Caco-2 (cell line): ENCODE results near the gene PLLP. TPM values are rescaled to one million over a fixed set of nuclear protein-coding genes. Genes with fewer than 3 reads are reported as not detected.
"Not testable (repeated sequence)": the region's sequence is repeated elsewhere in the genome, so short reads cannot be mapped to it uniquely, and the experiment has no call there.

Experiments
- BruUV-seq: library from RNA; stranded (reverse); fragments of 400-500 nt; replicated peaks from 2 replicates; lab custom pipeline; 2021; lab: Mats Ljungman, UMichigan
- CTCF ChIA-PET: fragments of 300-600 bp; sonication (Branson Sonifier 250); formaldehyde crosslinking; loops from one replicate; lab custom pipeline; 2022; ENCODE audit warnings: antibody characterized with exemption; lab: Charles Lee
- POLR2A ChIA-PET: fragments of 300-600 bp; sonication (Branson Sonifier 250); formaldehyde crosslinking; loops from one replicate; lab custom pipeline; 2022; ENCODE audit warnings: antibody characterized with exemption; lab: Charles Lee
- DNase-seq, 2 experiments: peaks; one replicate each; pipeline versions ENCODE4 v3.0.0 to v3.0.0-alpha.2; 2020 to 2022
- H3K27me3 ChIP-seq: replicated peaks from 2 replicates; pipeline ENCODE4 v1.6.0; 2011; ENCODE audit warnings: low read length; ENCODE audit not compliant: control insufficient read depth, insufficient read depth
- H3K36me3 ChIP-seq: 2 replicates; pipeline ENCODE4 v1.5.1; 2011; ENCODE audit warnings: low read length; ENCODE audit not compliant: control insufficient read depth, insufficient read depth
- H3K4me1 ChIP-seq: fragments of 250-450 bp; sonication (Bioruptor Pico); 2 replicates; pipeline ENCODE4 v1.5.1; 2020; ENCODE audit warnings: mild to moderate bottlenecking
- H3K4me3 ChIP-seq: 2 replicates; pipeline ENCODE4 v1.5.1; 2011; ENCODE audit warnings: low read depth, mild to moderate bottlenecking, control low read depth, low read length
- H3K9me3 ChIP-seq: fragments of 250-450 bp; sonication (Bioruptor Pico); 2 replicates; pipeline ENCODE4 v1.5.1; 2020; ENCODE audit warnings: mild to moderate bottlenecking, moderate library complexity
- H3K27ac Mint-ChIP-seq: one replicate; pipeline ENCODE4 v1.8.0; 2022; ENCODE audit warnings: mixed read lengths; ENCODE audit not compliant: unreplicated experiment
- H3K27me3 Mint-ChIP-seq: one replicate; pipeline ENCODE4 v1.8.0; 2022; ENCODE audit warnings: mixed read lengths; ENCODE audit not compliant: insufficient read depth, unreplicated experiment
- H3K36me3 Mint-ChIP-seq: one replicate; pipeline ENCODE4 v1.8.0; 2022; ENCODE audit warnings: mild to moderate bottlenecking, mixed read lengths; ENCODE audit not compliant: insufficient read depth, unreplicated experiment
- H3K4me1 Mint-ChIP-seq: one replicate; pipeline ENCODE4 v1.8.0; 2022; ENCODE audit warnings: low read depth, mixed read lengths; ENCODE audit not compliant: unreplicated experiment
- H3K4me3 Mint-ChIP-seq: one replicate; pipeline ENCODE4 v1.8.0; 2022; ENCODE audit warnings: mild to moderate bottlenecking, moderate library complexity, mixed read lengths; ENCODE audit not compliant: unreplicated experiment
- H3K9me3 Mint-ChIP-seq: one replicate; pipeline ENCODE4 v1.8.0; 2022; ENCODE audit warnings: mixed read lengths; ENCODE audit not compliant: unreplicated experiment
- intact Hi-C: fragments of 100-400 bp; cut with micrococcal nuclease; formaldehyde crosslinking; loops from one replicate; pipeline ENCODE4 v1.10.0; 2022; ENCODE audit not compliant: unreplicated experiment
- total RNA-seq: library from RNA; stranded (reverse); gene quantifications from 2 replicates; pipeline ENCODE4 v1.2.3, GENCODE V29; 2022
- TF ChIP-seq, protein P1 (sequence below), 2 experiments: fragments of 200-600 bp in 1 of 2; IDR thresholded peaks; 1 replicate in 1 of 2; 2 replicates in 1 of 2; pipeline versions ENCODE4 v1.5.1 to v1.8.0; 2011 to 2022; ENCODE audit warnings: antibody characterized with exemption in 1 of 2, control low read depth in 1 of 2, inconsistent platforms in 1 of 2, low read depth in 1 of 2, low read length in 1 of 2, mild to moderate bottlenecking in 1 of 2, moderate library complexity in 1 of 2; ENCODE audit not compliant: insufficient read depth in 1 of 2, severe bottlenecking in 1 of 2, unreplicated experiment in 1 of 2

Gene PLLP
- total RNA-seq, 1 experiment from 2014 or later, result 53.0 TPM

- Mint-ChIP-seq H3K36me3 (peaks cover 18% of the 10 kb centered on the region), H3K4me1 (peaks cover 37% of the 10 kb centered on the region), H3K27ac (no peak overlapping the region), H3K27me3 (no peaks in the 10 kb centered on the region), H3K9me3 (no peaks in the 10 kb centered on the region), H3K4me3 (no peak overlapping the region)
- Histone ChIP-seq H3K27me3 (no peaks in the 10 kb centered on the region), H3K4me3 (no peak overlapping the region), H3K36me3 (no peaks in the 10 kb centered on the region; the same call in 1 of the 2 replicates), H3K9me3 (no peaks in the 10 kb centered on the region), H3K4me1 (peaks cover 32% of the 10 kb centered on the region)
- ChIA-PET POLR2A (no interaction called here), CTCF (no interaction called here)
- intact Hi-C loops, result no loop called here
- DNase-seq, result no peak
- TF ChIP-seq, protein P1, sequence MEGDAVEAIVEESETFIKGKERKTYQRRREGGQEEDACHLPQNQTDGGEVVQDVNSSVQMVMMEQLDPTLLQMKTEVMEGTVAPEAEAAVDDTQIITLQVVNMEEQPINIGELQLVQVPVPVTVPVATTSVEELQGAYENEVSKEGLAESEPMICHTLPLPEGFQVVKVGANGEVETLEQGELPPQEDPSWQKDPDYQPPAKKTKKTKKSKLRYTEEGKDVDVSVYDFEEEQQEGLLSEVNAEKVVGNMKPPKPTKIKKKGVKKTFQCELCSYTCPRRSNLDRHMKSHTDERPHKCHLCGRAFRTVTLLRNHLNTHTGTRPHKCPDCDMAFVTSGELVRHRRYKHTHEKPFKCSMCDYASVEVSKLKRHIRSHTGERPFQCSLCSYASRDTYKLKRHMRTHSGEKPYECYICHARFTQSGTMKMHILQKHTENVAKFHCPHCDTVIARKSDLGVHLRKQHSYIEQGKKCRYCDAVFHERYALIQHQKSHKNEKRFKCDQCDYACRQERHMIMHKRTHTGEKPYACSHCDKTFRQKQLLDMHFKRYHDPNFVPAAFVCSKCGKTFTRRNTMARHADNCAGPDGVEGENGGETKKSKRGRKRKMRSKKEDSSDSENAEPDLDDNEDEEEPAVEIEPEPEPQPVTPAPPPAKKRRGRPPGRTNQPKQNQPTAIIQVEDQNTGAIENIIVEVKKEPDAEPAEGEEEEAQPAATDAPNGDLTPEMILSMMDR (IDR thresholded peaks at IDR 0.05; ENCODE audit: insufficient read depth in 1 of 2, low read depth in 1 of 2, low read length in 1 of 2, severe bottlenecking in 1 of 2, unreplicated experiment in 1 of 2), result no peak
- BruUV-seq, result no TSS peak
These were observed 7.9 kb downstream of the PLLP start for GRCh38 chr16:57276596-57276995.

DNA sequence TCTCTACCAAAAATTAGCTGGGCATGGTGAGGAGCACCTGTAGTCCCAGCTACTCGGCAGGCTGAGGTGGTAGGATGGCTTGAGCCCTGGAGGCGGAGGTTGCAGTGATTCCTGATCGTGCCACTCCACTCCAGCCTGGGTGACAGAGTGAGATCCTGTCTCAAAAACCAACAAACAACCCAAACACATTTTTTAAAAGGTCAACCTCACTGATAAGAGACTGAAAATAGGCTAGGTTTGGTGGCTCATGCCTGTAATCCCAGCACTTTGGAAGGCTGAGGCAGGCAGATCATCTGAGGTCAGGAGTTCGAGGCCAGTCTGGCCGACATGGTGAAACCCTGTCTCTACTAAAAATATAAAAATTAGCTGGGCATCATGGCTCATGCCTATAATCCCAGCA, 8.5 kb downstream of the PLLP start:
- CTCF ChIA-PET, H3K9me3 ChIP-seq, BruUV-seq, H3K9me3 Mint-ChIP-seq, POLR2A ChIA-PET, H3K4me3 ChIP-seq, H3K4me3 Mint-ChIP-seq, intact Hi-C loops, H3K27me3 ChIP-seq, H3K36me3 ChIP-seq, H3K27ac Mint-ChIP-seq, H3K27me3 Mint-ChIP-seq, DNase-seq: not testable (repeated sequence)
- Mint-ChIP-seq H3K36me3 (peaks cover 18% of the 10 kb centered on the region), H3K4me1 (peaks cover 34% of the 10 kb centered on the region)
- H3K4me1 ChIP-seq, result peaks cover 30% of the 10 kb centered on the region

GRCh38 chr16:57273826-57274225, 10.6 kb downstream of the PLLP start:
- no peaks in the 10 kb centered on the region for H3K9me3 Mint-ChIP-seq
- ChIA-PET CTCF (no interaction called here), POLR2A (no interaction called here)
- Histone ChIP-seq H3K27me3 (no peaks in the 10 kb centered on the region), H3K4me3 (no peak overlapping the region), H3K4me1 (peaks cover 24% of the 10 kb centered on the region), H3K9me3 (no peaks in the 10 kb centered on the region), H3K36me3 (no peaks in the 10 kb centered on the region; the same call in 1 of the 2 replicates)
- TF ChIP-seq, protein P1 (IDR thresholded peaks at IDR 0.05; ENCODE audit: insufficient read depth in 1 of 2, low read depth in 1 of 2, low read length in 1 of 2, severe bottlenecking in 1 of 2, unreplicated experiment in 1 of 2), result no peak
- intact Hi-C loops, result no loop called here
- DNase-seq, result no peak
- peaks cover 21% of the 10 kb centered on the region for H3K4me1 Mint-ChIP-seq
- no TSS peak for BruUV-seq
- H3K27ac Mint-ChIP-seq, result no peak overlapping the region
- no peak overlapping the region for H3K4me3 Mint-ChIP-seq
- H3K36me3 Mint-ChIP-seq, result peaks cover 18% of the 10 kb centered on the region
- H3K27me3 Mint-ChIP-seq, result no peaks in the 10 kb centered on the region

GRCh38 chr16:57273359-57273758, 11.1 kb downstream of the PLLP start:
- Mint-ChIP-seq H3K4me3 (no peak overlapping the region), H3K27me3 (no peaks in the 10 kb centered on the region), H3K4me1 (peaks cover 24% of the 10 kb centered on the region), H3K9me3 (no peaks in the 10 kb centered on the region), H3K27ac (no peak overlapping the region), H3K36me3 (peaks cover 18% of the 10 kb centered on the region)
- Histone ChIP-seq H3K27me3 (no peaks in the 10 kb centered on the region), H3K36me3 (no peaks in the 10 kb centered on the region; the same call in 1 of the 2 replicates), H3K9me3 (no peaks in the 10 kb centered on the region), H3K4me3 (no peak overlapping the region), H3K4me1 (peaks cover 28% of the 10 kb centered on the region)
- intact Hi-C loops, result no loop called here
- POLR2A ChIA-PET, result interaction anchor here (1.0 kb wide), 1 partner anchor 10 kb away, joined by 3 read pairs; no protein-coding TSS in a partner anchor
- TF ChIP-seq, protein P1 (IDR thresholded peaks at IDR 0.05; ENCODE audit: insufficient read depth in 1 of 2, low read depth in 1 of 2, low read length in 1 of 2, severe bottlenecking in 1 of 2, unreplicated experiment in 1 of 2), result no peak
- CTCF ChIA-PET, result no interaction called here
- no TSS peak for BruUV-seq
- DNase-seq, result no peak
